ENCODE results near the gene SELENOI. TPM values are rescaled to one million over a fixed set of nuclear protein-coding genes. Genes with fewer than 3 reads are reported as not detected.
A peak's percentile ranks its signal among the peaks of the same experiment; 100 is the strongest.
"Not testable (repeated sequence)": the region's sequence is repeated elsewhere in the genome, so short reads cannot be mapped to it uniquely, and the experiment has no call there.

The SELENOI gene
- total RNA-seq, 1 donor from 2014 or later = 41.2 TPM

DNA sequence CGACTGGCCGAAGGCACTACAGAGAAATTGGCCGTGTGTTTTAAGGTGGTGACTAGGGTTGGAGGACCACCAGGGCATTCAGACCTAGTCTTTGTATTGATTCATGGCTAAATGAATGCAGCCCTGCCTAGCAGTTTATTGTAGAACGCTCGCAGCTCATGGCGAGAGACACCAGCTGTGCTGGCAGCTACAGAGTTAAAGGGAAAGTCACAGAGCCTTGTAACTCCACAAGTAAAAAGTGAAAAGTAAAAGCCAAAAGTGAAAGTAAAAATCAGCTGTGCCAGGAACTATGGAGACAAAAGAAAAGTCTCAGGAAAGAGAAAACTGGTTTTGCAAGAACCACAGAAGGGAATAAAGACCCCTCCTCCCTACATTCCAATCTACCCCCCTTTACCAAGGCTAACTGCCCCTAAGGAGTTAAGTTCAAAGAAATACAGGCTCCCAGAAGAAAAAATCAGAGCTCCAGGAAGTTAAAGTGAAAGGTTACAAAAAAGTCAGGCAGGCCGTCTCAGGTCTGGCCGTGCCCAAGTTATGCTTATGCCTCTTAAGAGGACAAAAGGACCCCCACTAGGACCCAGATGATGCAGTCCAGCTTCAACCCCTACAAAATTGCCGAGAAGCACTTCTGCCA lies 46.4 kb upstream of the SELENOI start:
- DNase-seq (ENCODE audit: low read depth, low spot score) = peak; percentile 7
- no peak overlapping the region for H3K27ac Mint-ChIP-seq (ENCODE audit: unreplicated experiment)
- peaks cover 2% of the 10 kb centered on the region for H3K9me3 Mint-ChIP-seq
- peaks cover 5% of the 10 kb centered on the region for H3K27me3 Mint-ChIP-seq (ENCODE audit: low read depth)
- no peak overlapping the region for H3K4me3 Mint-ChIP-seq
- no peaks in the 10 kb centered on the region for H3K4me1 Mint-ChIP-seq
- no peaks in the 10 kb centered on the region for H3K36me3 Mint-ChIP-seq (ENCODE audit: low read depth)
- TF ChIP-seq CTCF (conservative IDR thresholded peaks at IDR 0.05) = no peak

DNA sequence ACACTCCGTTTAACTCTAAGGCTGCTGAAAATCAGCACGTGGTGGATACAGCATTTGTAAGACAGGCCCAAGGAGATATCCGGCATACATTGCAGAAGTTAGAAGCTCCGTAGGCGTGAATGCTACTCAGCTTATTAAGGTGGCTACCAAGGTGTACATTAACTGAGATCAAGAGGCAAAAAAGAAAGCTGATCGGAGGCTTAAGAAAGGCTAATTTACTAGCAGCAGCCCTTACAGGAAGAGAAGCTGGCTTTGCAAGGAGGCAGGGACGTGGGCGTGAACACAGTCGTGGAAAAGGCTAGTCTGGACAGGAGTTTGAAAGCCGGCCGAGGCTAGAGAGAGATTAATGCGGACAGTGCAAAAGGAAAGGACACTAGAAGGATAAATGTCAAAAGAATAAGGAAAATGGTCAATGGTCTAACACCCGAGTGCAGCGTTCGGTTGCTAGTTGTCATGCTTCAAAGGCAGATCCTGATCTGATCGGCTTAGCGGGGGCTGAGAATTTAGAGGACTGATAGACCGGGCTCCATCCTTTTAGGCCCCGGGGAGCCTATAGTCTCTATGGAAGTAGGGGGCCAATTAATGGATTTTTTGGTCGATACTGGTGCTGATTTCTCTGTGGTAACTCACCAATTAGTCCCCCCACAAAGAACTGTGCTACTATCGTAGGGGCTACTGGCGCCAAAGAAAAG lies 45.6 kb upstream of the SELENOI start:
- Mint-ChIP-seq H3K4me1 (no peaks in the 10 kb centered on the region), H3K36me3 (ENCODE audit: low read depth) (no peaks in the 10 kb centered on the region), H3K27me3 (ENCODE audit: low read depth) (peaks cover 3% of the 10 kb centered on the region), H3K27ac (ENCODE audit: unreplicated experiment) (no peak overlapping the region), H3K4me3 (no peak overlapping the region), H3K9me3 (no peaks in the 10 kb centered on the region)
- no peak for TF ChIP-seq CTCF (conservative IDR thresholded peaks at IDR 0.05)
- no peak for DNase-seq (ENCODE audit: low read depth, low spot score)

DNA sequence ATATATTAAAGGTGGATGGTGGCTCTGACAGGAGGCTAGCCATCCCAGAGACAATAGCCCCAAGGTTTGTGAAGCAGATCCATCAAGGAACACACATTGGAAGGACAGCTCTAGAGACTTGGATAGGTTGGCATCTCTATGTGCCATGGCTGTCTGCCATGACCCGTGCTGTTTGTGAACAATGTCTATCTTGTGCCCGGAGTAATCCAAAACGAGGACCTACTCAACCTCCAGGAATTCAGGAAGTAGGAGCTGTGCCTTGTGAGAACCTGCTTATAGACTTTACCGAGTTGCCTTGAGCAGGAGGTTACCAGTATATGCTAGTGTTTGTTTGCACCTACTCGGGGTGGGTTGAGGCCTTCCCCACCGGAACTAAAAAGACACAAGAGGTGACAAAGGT lies 43.1 kb upstream of the SELENOI start:
- no peaks in the 10 kb centered on the region for H3K36me3 Mint-ChIP-seq (ENCODE audit: low read depth)

GRCh38 chr2:26305094-26305493 lies 40.8 kb upstream of the SELENOI start:
- not testable (repeated sequence) for H3K27me3 Mint-ChIP-seq (ENCODE audit: low read depth); DNase-seq (ENCODE audit: low read depth, low spot score); H3K4me3 Mint-ChIP-seq; H3K36me3 Mint-ChIP-seq (ENCODE audit: low read depth); H3K9me3 Mint-ChIP-seq; H3K27ac Mint-ChIP-seq (ENCODE audit: unreplicated experiment); H3K4me1 Mint-ChIP-seq

More for the DNA sequence above, 43.1 kb upstream of the SELENOI start:
- TF ChIP-seq CTCF (conservative IDR thresholded peaks at IDR 0.05) = no peak
- no peaks in the 10 kb centered on the region for H3K27me3 Mint-ChIP-seq (ENCODE audit: low read depth)
- H3K9me3 Mint-ChIP-seq = no peaks in the 10 kb centered on the region
- DNase-seq (ENCODE audit: low read depth, low spot score) = no peak
- no peak overlapping the region for H3K27ac Mint-ChIP-seq (ENCODE audit: unreplicated experiment)
- no peak overlapping the region for H3K4me3 Mint-ChIP-seq
- H3K4me1 Mint-ChIP-seq = no peaks in the 10 kb centered on the region

DNA sequence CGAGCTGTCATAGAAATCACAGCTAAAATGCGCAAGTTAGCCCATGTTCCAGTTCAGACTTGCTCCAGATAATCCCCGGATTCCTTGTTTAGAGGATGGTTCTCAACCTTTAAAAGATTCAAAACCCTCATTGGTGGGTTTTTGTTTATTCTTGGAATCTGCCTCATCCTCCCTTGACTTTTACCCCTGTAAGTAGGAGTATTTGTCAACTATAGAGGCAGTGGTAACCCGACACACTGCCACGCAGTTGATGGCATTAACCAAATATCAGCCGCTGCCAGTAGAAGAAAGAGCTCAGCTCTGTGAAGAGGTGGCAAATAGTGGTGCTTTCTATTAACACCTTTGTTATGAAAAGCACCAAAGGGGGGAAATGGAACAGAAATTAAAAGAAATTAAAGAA lies 40.4 kb upstream of the SELENOI start:
- TF ChIP-seq CTCF (conservative IDR thresholded peaks at IDR 0.05) = no peak
- no peaks in the 10 kb centered on the region for H3K27me3 Mint-ChIP-seq (ENCODE audit: low read depth)
- no peak for DNase-seq (ENCODE audit: low read depth, low spot score)
- no peaks in the 10 kb centered on the region for H3K4me1 Mint-ChIP-seq
- H3K9me3 Mint-ChIP-seq = no peaks in the 10 kb centered on the region
- H3K4me3 Mint-ChIP-seq = no peak overlapping the region
- H3K36me3 Mint-ChIP-seq (ENCODE audit: low read depth) = no peaks in the 10 kb centered on the region
- H3K27ac Mint-ChIP-seq (ENCODE audit: unreplicated experiment) = no peak overlapping the region

DNA sequence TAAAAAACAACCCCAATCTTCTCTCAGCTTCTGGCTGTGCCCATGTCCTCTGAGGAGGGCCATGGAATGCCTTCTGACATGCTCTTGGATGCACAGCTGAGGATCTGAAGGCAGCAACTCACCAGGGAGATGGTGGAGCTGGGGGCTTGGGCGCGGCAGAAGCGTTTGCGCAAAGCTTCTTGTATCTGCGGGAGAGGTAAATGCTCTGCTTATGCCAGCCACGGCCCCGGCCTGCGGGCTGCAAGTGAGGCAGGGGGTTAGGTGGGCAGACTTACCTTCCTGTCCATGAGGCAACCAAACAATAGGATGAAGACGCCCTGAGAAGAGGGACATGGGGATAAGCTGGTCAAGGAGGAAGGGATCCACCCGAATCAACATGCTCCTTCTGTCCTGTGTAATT lies 36.0 kb upstream of the SELENOI start:
- no peak for TF ChIP-seq CTCF (conservative IDR thresholded peaks at IDR 0.05)
- H3K27me3 Mint-ChIP-seq (ENCODE audit: low read depth) = no peaks in the 10 kb centered on the region
- H3K4me1 Mint-ChIP-seq = no peaks in the 10 kb centered on the region
- H3K36me3 Mint-ChIP-seq (ENCODE audit: low read depth) = no peaks in the 10 kb centered on the region
- no peaks in the 10 kb centered on the region for H3K9me3 Mint-ChIP-seq
- H3K27ac Mint-ChIP-seq (ENCODE audit: unreplicated experiment) = no peak overlapping the region
- no peak for DNase-seq (ENCODE audit: low read depth, low spot score)
- H3K4me3 Mint-ChIP-seq = no peak overlapping the region

Data from neural crest cell (in vitro differentiated cells).